Panc1 (cell line): Measurements from ENCODE around the gene KIF25. TPM values are rescaled to one million over a fixed set of nuclear protein-coding genes. Genes with fewer than 3 reads are reported as not detected.

Experiments used
- ATAC-seq: fragments of 200-7000 bp; cut with Tn5 transposase; 2 replicates; pipeline ENCODE4 v1.9.1; 2020; ENCODE audit warnings: mild to moderate bottlenecking, moderate library complexity
- BruUV-seq: library from RNA; stranded (reverse); fragments of 400-500 nt; replicated peaks from 2 replicates; lab custom pipeline; 2021; lab: Mats Ljungman, UMichigan
- CTCF ChIA-PET: fragments of 300-600 bp; sonication (Branson Sonifier 250); formaldehyde crosslinking; loops from one replicate; lab custom pipeline; 2022; ENCODE audit warnings: antibody characterized with exemption; lab: Charles Lee
- POLR2A ChIA-PET: fragments of 300-600 bp; sonication (Branson Sonifier 250); formaldehyde crosslinking; loops from one replicate; lab custom pipeline; 2022; ENCODE audit warnings: antibody characterized with exemption; lab: Charles Lee
- DNase-seq: peaks from one replicate; pipeline ENCODE4 v3.0.0-alpha.2; 2010; ENCODE audit warnings: low read depth, low spot score
- H3K27ac ChIP-seq: 2 replicates; pipeline ENCODE4 v1.5.1; 2011; ENCODE audit warnings: mild to moderate bottlenecking, low read length, inconsistent platforms
- H3K27me3 ChIP-seq: fragments of 200-500 bp; sonication (Bioruptor generic); 2 replicates; pipeline ENCODE4 v1.6.0; 2014; ENCODE audit warnings: low read length, inconsistent platforms; ENCODE audit not compliant: control insufficient read depth, insufficient read depth
- H3K36me3 ChIP-seq: fragments of 200-500 bp; sonication (Bioruptor generic); 2 replicates; pipeline ENCODE4 v1.5.1; 2014; ENCODE audit warnings: inconsistent platforms, mild to moderate bottlenecking, low read length, moderate library complexity; ENCODE audit not compliant: control insufficient read depth, insufficient read depth
- H3K4me1 ChIP-seq: 2 replicates; pipeline ENCODE4 v1.5.1; 2011; ENCODE audit warnings: inconsistent platforms, mild to moderate bottlenecking, low read length, moderate library complexity; ENCODE audit not compliant: control insufficient read depth, insufficient read depth
- H3K4me3 ChIP-seq, 2 experiments: 2 replicates each; pipeline ENCODE4 v1.5.1; 2011 to 2012; ENCODE audit warnings: low read depth in 2 of 2, low read length in 2 of 2, mild to moderate bottlenecking in 2 of 2, inconsistent platforms in 1 of 2, moderate library complexity in 1 of 2
- H3K9me3 ChIP-seq: fragments of 200-500 bp; sonication (Bioruptor generic); 2 replicates; pipeline ENCODE4 v1.5.1; 2014; ENCODE audit warnings: low read depth, mild to moderate bottlenecking, inconsistent platforms, low read length, moderate library complexity; ENCODE audit not compliant: control insufficient read depth, insufficient read depth
- SIN3A ChIP-seq: IDR thresholded peaks from 2 replicates; pipeline ENCODE4 v1.6.1; 2012; ENCODE audit warnings: low read depth, mild to moderate bottlenecking, low read length, moderate library complexity, borderline replicate concordance; ENCODE audit not compliant: insufficient read depth
- in situ Hi-C: cut with HindIII; loops from 2 replicates; pipeline ENCODE4 v1.10.0; 2016; ENCODE audit warnings: low sequenced_read_pairs, low pct_unique_long_range_greater_than_20kb
- intact Hi-C: fragments of 100-400 bp; cut with micrococcal nuclease; formaldehyde crosslinking; loops from one replicate; pipeline ENCODE4 v1.10.0; 2022; ENCODE audit not compliant: unreplicated experiment
- total RNA-seq: library from RNA; stranded (reverse); gene quantifications from one replicate; pipeline ENCODE4 v1.2.1, GENCODE V29; 2021; ENCODE audit not compliant: unreplicated experiment
- TF ChIP-seq, protein P1 (sequence below), 2 experiments: IDR thresholded peaks; 2 replicates each; pipeline ENCODE4 v1.6.1; 2011 to 2012; ENCODE audit warnings: low read depth in 2 of 2, control low read depth in 1 of 2, low read length in 1 of 2, mild to moderate bottlenecking in 1 of 2, moderate library complexity in 1 of 2; ENCODE audit not compliant: insufficient read depth in 1 of 2

Gene KIF25
- total RNA-seq, 1 experiment from 2014 or later: 0.44 TPM

DNA sequence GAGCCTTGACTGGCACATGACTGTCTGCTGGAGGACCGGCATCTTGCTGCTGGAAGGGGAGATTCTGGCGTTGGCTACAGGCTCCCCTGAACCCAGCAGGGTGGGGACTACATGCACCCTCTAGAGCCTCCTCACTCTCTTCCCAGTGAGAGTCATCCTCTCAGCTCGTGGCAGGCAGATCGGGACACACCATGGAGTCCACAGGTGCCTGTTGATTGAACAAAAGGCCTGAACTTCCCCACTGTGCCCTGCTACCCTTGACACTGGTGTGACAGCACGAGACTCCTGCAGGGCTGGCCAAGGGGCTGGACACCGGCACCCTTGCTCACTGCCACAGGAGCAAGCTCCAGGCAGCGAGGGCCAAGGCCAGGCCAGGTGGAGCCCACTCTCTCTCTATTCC is 73.3 kb downstream of the KIF25 start:
- no TSS peak for BruUV-seq
- Histone ChIP-seq H3K4me1 (peaks cover 3% of the 10 kb centered on the region), H3K27ac (no peak overlapping the region), H3K9me3 (no peaks in the 10 kb centered on the region), H3K36me3 (no peaks in the 10 kb centered on the region), H3K4me3 (no peak overlapping the region), H3K27me3 (no peaks in the 10 kb centered on the region; the same call in 1 of the 2 replicates)
- in situ Hi-C loops (no loop called here), intact Hi-C loops (no loop called here)
- ChIA-PET POLR2A (no interaction called here), CTCF (no interaction called here)
- TF ChIP-seq SIN3A: no peak
- ATAC-seq: peak; percentile 31; the same call in 1 of the 2 replicates
- no peak for DNase-seq

DNA sequence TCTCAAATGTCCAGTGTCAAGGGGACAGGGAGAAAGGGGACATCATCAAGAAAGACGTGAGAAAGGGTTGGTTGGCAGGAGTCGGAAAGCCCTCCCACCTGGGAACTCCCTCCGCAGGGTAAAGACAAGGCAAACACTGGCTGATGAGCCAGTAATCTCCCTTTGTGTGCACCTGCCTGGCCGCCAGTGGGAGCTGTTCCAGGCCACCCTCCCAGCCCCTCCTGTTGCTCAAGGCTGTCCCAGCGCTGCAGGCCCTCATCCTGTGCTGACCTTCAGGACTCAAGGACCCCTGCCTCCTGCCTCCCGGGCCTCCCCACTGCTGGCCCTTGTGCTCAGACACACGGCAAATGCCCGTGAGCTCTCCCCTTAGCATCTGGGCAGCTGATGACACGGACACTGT is 74.1 kb downstream of the KIF25 start:
- Histone ChIP-seq H3K27me3 (no peaks in the 10 kb centered on the region; the same call in 1 of the 2 replicates), H3K4me1 (peaks cover 3% of the 10 kb centered on the region), H3K4me3 (no peak overlapping the region), H3K27ac (no peak overlapping the region), H3K9me3 (no peaks in the 10 kb centered on the region), H3K36me3 (no peaks in the 10 kb centered on the region)
- TF ChIP-seq SIN3A: no peak
- TF ChIP-seq, protein P1, sequence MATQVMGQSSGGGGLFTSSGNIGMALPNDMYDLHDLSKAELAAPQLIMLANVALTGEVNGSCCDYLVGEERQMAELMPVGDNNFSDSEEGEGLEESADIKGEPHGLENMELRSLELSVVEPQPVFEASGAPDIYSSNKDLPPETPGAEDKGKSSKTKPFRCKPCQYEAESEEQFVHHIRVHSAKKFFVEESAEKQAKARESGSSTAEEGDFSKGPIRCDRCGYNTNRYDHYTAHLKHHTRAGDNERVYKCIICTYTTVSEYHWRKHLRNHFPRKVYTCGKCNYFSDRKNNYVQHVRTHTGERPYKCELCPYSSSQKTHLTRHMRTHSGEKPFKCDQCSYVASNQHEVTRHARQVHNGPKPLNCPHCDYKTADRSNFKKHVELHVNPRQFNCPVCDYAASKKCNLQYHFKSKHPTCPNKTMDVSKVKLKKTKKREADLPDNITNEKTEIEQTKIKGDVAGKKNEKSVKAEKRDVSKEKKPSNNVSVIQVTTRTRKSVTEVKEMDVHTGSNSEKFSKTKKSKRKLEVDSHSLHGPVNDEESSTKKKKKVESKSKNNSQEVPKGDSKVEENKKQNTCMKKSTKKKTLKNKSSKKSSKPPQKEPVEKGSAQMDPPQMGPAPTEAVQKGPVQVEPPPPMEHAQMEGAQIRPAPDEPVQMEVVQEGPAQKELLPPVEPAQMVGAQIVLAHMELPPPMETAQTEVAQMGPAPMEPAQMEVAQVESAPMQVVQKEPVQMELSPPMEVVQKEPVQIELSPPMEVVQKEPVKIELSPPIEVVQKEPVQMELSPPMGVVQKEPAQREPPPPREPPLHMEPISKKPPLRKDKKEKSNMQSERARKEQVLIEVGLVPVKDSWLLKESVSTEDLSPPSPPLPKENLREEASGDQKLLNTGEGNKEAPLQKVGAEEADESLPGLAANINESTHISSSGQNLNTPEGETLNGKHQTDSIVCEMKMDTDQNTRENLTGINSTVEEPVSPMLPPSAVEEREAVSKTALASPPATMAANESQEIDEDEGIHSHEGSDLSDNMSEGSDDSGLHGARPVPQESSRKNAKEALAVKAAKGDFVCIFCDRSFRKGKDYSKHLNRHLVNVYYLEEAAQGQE (IDR thresholded peaks at IDR 0.05; ENCODE audit: insufficient read depth in 1 of 2, low read depth in 2 of 2, low read length in 1 of 2): no peak
- DNase-seq (no peak), ATAC-seq (peak; percentile 58; the same call in 1 of the 2 replicates)
- POLR2A ChIA-PET: no interaction called here
- CTCF ChIA-PET: interaction anchor here (0.6 kb wide), 1 partner anchor 127 kb away, joined by 3 read pairs; no protein-coding TSS in a partner anchor
- no TSS peak for BruUV-seq
- in situ Hi-C loops: no loop called here
- intact Hi-C loops: no loop called here

DNA sequence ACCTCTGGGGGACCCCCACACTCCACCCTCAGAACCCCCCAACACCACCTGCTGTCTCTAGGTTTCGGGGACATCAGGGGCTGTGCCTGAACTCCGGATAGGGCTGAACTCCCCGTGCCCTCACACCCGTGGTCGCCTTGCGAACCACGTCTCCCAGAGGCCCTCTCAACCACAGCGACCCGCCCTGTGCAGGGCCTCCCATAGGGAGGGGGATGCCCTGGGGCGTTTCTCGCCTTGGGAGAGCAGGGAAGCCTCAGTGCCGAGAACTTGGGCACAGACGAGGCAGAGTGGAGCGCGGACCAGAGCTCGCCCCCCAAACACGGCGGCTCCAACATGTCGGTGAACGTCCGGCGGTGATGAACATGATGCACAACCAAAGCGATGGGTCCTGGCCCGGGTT is 74.8 kb downstream of the KIF25 start:
- in situ Hi-C loops (no loop called here), intact Hi-C loops (no loop called here)
- CTCF ChIA-PET: interaction anchor here (0.8 kb wide), 1 partner anchor 330 kb away, joined by 4 read pairs; no protein-coding TSS in a partner anchor

More for the DNA sequence above, 74.8 kb downstream of the KIF25 start:
- Histone ChIP-seq H3K9me3 (no peaks in the 10 kb centered on the region), H3K27ac (no peak overlapping the region), H3K4me3 (no peak overlapping the region), H3K27me3 (no peaks in the 10 kb centered on the region; the same call in 1 of the 2 replicates), H3K4me1 (peaks cover 3% of the 10 kb centered on the region), H3K36me3 (no peaks in the 10 kb centered on the region)
- no peak for TF ChIP-seq SIN3A
- TF ChIP-seq, protein P1 (IDR thresholded peaks at IDR 0.05; ENCODE audit: insufficient read depth in 1 of 2, low read depth in 2 of 2, low read length in 1 of 2): no peak
- POLR2A ChIA-PET: no interaction called here
- DNase-seq (no peak), ATAC-seq (no peak)
- no TSS peak for BruUV-seq
